SU-DHL-6 (cell line): ENCODE results near the gene KIF16B.

Experiments used
- CTCF ChIP-seq: fragments of 200-600 bp; sonication (generic); IDR thresholded peaks from one replicate; pipeline ENCODE4 v1.5.1; 2017; ENCODE audit warnings: antibody characterized with exemption, mild to moderate bottlenecking, low read length, moderate library complexity; ENCODE audit not compliant: insufficient read depth, poor library complexity, severe bottlenecking
- EZH2phosphoT487 ChIP-seq: fragments of 200-600 bp; sonication (generic), shearing (Covaris generic); conservative IDR thresholded peaks from 2 replicates; pipeline ENCODE4 v1.6.1; 2018; ENCODE audit warnings: mild to moderate bottlenecking, antibody characterized with exemption, low read length, moderate library complexity, mixed read lengths

GRCh38 chr20:16261733-16262273 lies 311.4 kb downstream of the KIF16B start:
- TF ChIP-seq CTCF, result no peak
- TF ChIP-seq EZH2phosphoT487, result no peak
